ENCODE results near the gene GPR37L1.

DNA sequence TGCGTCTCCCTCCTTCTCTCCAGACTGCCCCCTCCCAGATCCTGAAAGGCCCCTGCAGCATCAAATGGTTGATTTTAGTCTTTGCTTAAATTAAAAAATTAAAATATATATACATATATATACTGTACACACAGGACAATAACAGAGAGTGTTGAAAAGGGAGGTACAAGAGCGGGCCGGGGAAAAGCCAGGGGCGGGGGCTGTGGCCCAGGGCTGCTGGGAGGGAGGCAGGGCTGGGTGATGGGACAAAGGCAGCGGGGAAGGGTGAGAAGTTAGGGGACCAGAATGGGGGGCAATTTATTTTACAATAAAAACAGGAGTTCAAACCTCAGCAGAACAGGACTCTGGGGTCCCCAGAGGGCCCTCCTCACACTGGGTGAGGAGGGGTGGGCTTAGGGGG, 11.3 kb downstream of the GPR37L1 start:
- no peak for TF ChIP-seq ZNF146 (tag by site-specific recombination; IDR thresholded peaks at IDR 0.05)
- TF ChIP-seq, protein P1, sequence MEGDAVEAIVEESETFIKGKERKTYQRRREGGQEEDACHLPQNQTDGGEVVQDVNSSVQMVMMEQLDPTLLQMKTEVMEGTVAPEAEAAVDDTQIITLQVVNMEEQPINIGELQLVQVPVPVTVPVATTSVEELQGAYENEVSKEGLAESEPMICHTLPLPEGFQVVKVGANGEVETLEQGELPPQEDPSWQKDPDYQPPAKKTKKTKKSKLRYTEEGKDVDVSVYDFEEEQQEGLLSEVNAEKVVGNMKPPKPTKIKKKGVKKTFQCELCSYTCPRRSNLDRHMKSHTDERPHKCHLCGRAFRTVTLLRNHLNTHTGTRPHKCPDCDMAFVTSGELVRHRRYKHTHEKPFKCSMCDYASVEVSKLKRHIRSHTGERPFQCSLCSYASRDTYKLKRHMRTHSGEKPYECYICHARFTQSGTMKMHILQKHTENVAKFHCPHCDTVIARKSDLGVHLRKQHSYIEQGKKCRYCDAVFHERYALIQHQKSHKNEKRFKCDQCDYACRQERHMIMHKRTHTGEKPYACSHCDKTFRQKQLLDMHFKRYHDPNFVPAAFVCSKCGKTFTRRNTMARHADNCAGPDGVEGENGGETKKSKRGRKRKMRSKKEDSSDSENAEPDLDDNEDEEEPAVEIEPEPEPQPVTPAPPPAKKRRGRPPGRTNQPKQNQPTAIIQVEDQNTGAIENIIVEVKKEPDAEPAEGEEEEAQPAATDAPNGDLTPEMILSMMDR (tag by site-specific recombination; IDR thresholded peaks at IDR 0.05): no peak
- no peak for TF ChIP-seq ZNF302 (tag by site-specific recombination; IDR thresholded peaks at IDR 0.05; ENCODE audit: low read depth)
- TF ChIP-seq, protein P2, sequence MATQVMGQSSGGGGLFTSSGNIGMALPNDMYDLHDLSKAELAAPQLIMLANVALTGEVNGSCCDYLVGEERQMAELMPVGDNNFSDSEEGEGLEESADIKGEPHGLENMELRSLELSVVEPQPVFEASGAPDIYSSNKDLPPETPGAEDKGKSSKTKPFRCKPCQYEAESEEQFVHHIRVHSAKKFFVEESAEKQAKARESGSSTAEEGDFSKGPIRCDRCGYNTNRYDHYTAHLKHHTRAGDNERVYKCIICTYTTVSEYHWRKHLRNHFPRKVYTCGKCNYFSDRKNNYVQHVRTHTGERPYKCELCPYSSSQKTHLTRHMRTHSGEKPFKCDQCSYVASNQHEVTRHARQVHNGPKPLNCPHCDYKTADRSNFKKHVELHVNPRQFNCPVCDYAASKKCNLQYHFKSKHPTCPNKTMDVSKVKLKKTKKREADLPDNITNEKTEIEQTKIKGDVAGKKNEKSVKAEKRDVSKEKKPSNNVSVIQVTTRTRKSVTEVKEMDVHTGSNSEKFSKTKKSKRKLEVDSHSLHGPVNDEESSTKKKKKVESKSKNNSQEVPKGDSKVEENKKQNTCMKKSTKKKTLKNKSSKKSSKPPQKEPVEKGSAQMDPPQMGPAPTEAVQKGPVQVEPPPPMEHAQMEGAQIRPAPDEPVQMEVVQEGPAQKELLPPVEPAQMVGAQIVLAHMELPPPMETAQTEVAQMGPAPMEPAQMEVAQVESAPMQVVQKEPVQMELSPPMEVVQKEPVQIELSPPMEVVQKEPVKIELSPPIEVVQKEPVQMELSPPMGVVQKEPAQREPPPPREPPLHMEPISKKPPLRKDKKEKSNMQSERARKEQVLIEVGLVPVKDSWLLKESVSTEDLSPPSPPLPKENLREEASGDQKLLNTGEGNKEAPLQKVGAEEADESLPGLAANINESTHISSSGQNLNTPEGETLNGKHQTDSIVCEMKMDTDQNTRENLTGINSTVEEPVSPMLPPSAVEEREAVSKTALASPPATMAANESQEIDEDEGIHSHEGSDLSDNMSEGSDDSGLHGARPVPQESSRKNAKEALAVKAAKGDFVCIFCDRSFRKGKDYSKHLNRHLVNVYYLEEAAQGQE (tag by site-specific recombination; IDR thresholded peaks at IDR 0.05): no peak
